Measurements from ENCODE around the gene PMPCA.

- TF ChIP-seq EZH2 (IDR thresholded peaks at IDR 0.05; ENCODE audit: low read depth, unreplicated experiment) (no peak), POLR2AphosphoS5 (IDR thresholded peaks at IDR 0.05; ENCODE audit: low read depth) (no peak)
Measured at GRCh38 chr9:136398286-136398685, 12.2 kb upstream of the PMPCA start.

All from GM23338 (cell line).